HG03045 (cell line): ENCODE data around the gene MRPL24.

Experiments used
- ATAC-seq: cut with Tn5 transposase; IDR thresholded peaks from one replicate; pipeline ENCODE4 v1.9.1; 2021; ENCODE audit warnings: mild to moderate bottlenecking, moderate library complexity; ENCODE audit not compliant: unreplicated experiment

Gene MRPL24

GRCh38 chr1:156692925-156693847 is 47.7 kb downstream of the MRPL24 start:
- ATAC-seq, result no peak

- ATAC-seq, result no peak
Measured at GRCh38 chr1:156692441-156692924, 48.4 kb downstream of the MRPL24 start.

GRCh38 chr1:156691665-156692440 is 49.0 kb downstream of the MRPL24 start:
- ATAC-seq, result no peak

GRCh38 chr1:156691191-156691590 is 49.7 kb downstream of the MRPL24 start:
- ATAC-seq, result no peak

- no peak for ATAC-seq
Measured at GRCh38 chr1:156690675-156691036, 50.2 kb downstream of the MRPL24 start.

GRCh38 chr1:156689953-156690674 is 50.8 kb downstream of the MRPL24 start:
- no peak for ATAC-seq

GRCh38 chr1:156689035-156689952 is 51.6 kb downstream of the MRPL24 start:
- no peak for ATAC-seq
